Caki2 (cell line): Measurements from ENCODE around the gene EZH1. TPM values are rescaled to one million over a fixed set of nuclear protein-coding genes. Genes with fewer than 3 reads are reported as not detected.
"Not testable (repeated sequence)": the region's sequence is repeated elsewhere in the genome, so short reads cannot be mapped to it uniquely, and the experiment has no call there.

Source experiments
- DNase-seq: peaks from one replicate; pipeline ENCODE4 v3.0.0-alpha.2; 2015; ENCODE audit warnings: low read depth
- in situ Hi-C: cut with HindIII; loops from 2 replicates; pipeline ENCODE4 v1.10.0; 2016; ENCODE audit warnings: low sequenced_read_pairs, low pct_unique_long_range_greater_than_20kb, mixed read lengths
- total RNA-seq: library from RNA; depleted of rRNA; stranded (reverse); fragments of >200 nt; shearing (Covaris generic); gene quantifications from 2 replicates; pipeline ENCODE4 v1.2.3, GENCODE V29; 2014; ENCODE audit warnings: low replicate concordance

EZH1 gene
- total RNA-seq, 1 experiment from 2014 or later = 8.2 TPM

- in situ Hi-C loops = no loop called here
- DNase-seq = peak; percentile 53
These were observed 29.4 kb upstream of the EZH1 start for GRCh38 chr17:42774066-42774745.

GRCh38 chr17:42773290-42774035 lies 28.6 kb upstream of the EZH1 start, which contains the start of gene VPS25:
Gene VPS25, plus strand, starts transcription at chr17:42773449. Its CDS starts 27 bp downstream, at chr17:42773476.
- in situ Hi-C loops = no loop called here
- DNase-seq = peak; percentile 80

GRCh38 chr17:42772945-42773289 lies 28.1 kb upstream of the EZH1 start:
- DNase-seq = no peak
- in situ Hi-C loops = no loop called here

- in situ Hi-C loops = not testable (repeated sequence)
These were observed 25.1 kb upstream of the EZH1 start for GRCh38 chr17:42769964-42770363.

GRCh38 chr17:42768006-42768405 lies 23.2 kb upstream of the EZH1 start:
- in situ Hi-C loops, DNase-seq: not testable (repeated sequence)

More at GRCh38 chr17:42769964-42770363, 25.1 kb upstream of the EZH1 start:
- DNase-seq = not testable (repeated sequence)

- in situ Hi-C loops = no loop called here
- DNase-seq = no peak
These were observed 22.7 kb upstream of the EZH1 start for GRCh38 chr17:42767512-42767911.

GRCh38 chr17:42766124-42766523 lies 21.3 kb upstream of the EZH1 start:
- in situ Hi-C loops = no loop called here
- no peak for DNase-seq

GRCh38 chr17:42761638-42762037 lies 16.8 kb upstream of the EZH1 start:
- DNase-seq = no peak
- in situ Hi-C loops = no loop called here

- DNase-seq = no peak
- in situ Hi-C loops = no loop called here
These were observed 16.1 kb upstream of the EZH1 start, which contains the start of gene RAMP2 for GRCh38 chr17:42760652-42761581. Gene RAMP2, plus strand, starts transcription at chr17:42761227. Its CDS starts 35 bp downstream, at chr17:42761262.

GRCh38 chr17:42759982-42760651 lies 15.3 kb upstream of the EZH1 start:
- no peak for DNase-seq
- in situ Hi-C loops = no loop called here

- DNase-seq = peak; percentile 90
- in situ Hi-C loops = no loop called here
These were observed 9.9 kb upstream of the EZH1 start for GRCh38 chr17:42754782-42755181.

- DNase-seq = no peak
- in situ Hi-C loops = no loop called here
These were observed 6.8 kb upstream of the EZH1 start for GRCh38 chr17:42751628-42752027.

GRCh38 chr17:42750739-42751344 lies 6.0 kb upstream of the EZH1 start:
- in situ Hi-C loops = no loop called here
- DNase-seq = no peak

- in situ Hi-C loops = loop anchor here (25.0 kb wide), 1 partner anchor 137 kb away; the partner anchor contains the start of genes RETREG3 and TUBG1
- no peak for DNase-seq
These were observed 4.3 kb upstream of the EZH1 start for GRCh38 chr17:42748908-42749798.

- no peak for DNase-seq
- in situ Hi-C loops = loop anchor here (25.0 kb wide), 1 partner anchor 136 kb away; the partner anchor contains the start of genes RETREG3 and TUBG1
These were observed 3.5 kb upstream of the EZH1 start for GRCh38 chr17:42748202-42748907.

GRCh38 chr17:42744283-42744805 lies 496 bp downstream of the EZH1 start:
- DNase-seq = peak; percentile 85
- in situ Hi-C loops = loop anchor here (25.0 kb wide), 1 partner anchor 132 kb away; the partner anchor contains the start of genes RETREG3 and TUBG1
